GM06990 (cell line): ENCODE results near the gene PPP1R15A.
A peak's percentile ranks its signal among the peaks of the same experiment; 100 is the strongest.
"Not testable (repeated sequence)": the region's sequence is repeated elsewhere in the genome, so short reads cannot be mapped to it uniquely, and the experiment has no call there.

Experiments used
- DNase-seq: peaks from one replicate; pipeline ENCODE4 v3.0.0-alpha.2; 2011; ENCODE audit not compliant: insufficient read length; ENCODE audit errors: extremely low read depth
- H3K27me3 ChIP-seq: replicated peaks from 2 replicates; pipeline ENCODE4 v1.6.0; 2011; ENCODE audit warnings: low read length; ENCODE audit not compliant: control insufficient read depth, insufficient read depth
- H3K36me3 ChIP-seq: 2 replicates; pipeline ENCODE4 v1.5.1; 2011; ENCODE audit warnings: low read length; ENCODE audit not compliant: control insufficient read depth, insufficient read depth
- H3K4me3 ChIP-seq: replicated peaks from 2 replicates; pipeline ENCODE4 v1.5.1; 2011; ENCODE audit warnings: low read depth, mild to moderate bottlenecking, control low read depth, low read length
- CTCF ChIP-seq: IDR thresholded peaks from 2 replicates; pipeline ENCODE4 v1.5.1; 2011; ENCODE audit warnings: low read length, control low read depth, mild to moderate bottlenecking, inconsistent platforms; ENCODE audit not compliant: insufficient read depth, poor library complexity, severe bottlenecking

Gene PPP1R15A

GRCh38 chr19:48905664-48906063 lies 33.4 kb downstream of the PPP1R15A start:
- Histone ChIP-seq H3K27me3 (no peaks in the 10 kb centered on the region), H3K36me3 (peaks cover 18% of the 10 kb centered on the region), H3K4me3 (no peak overlapping the region)
- TF ChIP-seq CTCF, result no peak
- DNase-seq, result no peak

GRCh38 chr19:48906324-48906723 lies 34.1 kb downstream of the PPP1R15A start:
- Histone ChIP-seq H3K27me3 (no peaks in the 10 kb centered on the region), H3K36me3 (peaks cover 21% of the 10 kb centered on the region), H3K4me3 (no peak overlapping the region)
- TF ChIP-seq CTCF, result no peak
- no peak for DNase-seq

- Histone ChIP-seq H3K27me3 (no peaks in the 10 kb centered on the region), H3K4me3 (no peak overlapping the region), H3K36me3 (peaks cover 20% of the 10 kb centered on the region)
- no peak for TF ChIP-seq CTCF
- no peak for DNase-seq
Observed at GRCh38 chr19:48907671-48908070, 35.5 kb downstream of the PPP1R15A start.

- DNase-seq, result peak; percentile 48
- H3K27me3 ChIP-seq, H3K4me3 ChIP-seq: not testable (repeated sequence)
- H3K36me3 ChIP-seq, result peaks cover 34% of the 10 kb centered on the region
Observed at GRCh38 chr19:48909424-48910077, 37.3 kb downstream of the PPP1R15A start.

- peaks cover 29% of the 10 kb centered on the region for H3K36me3 ChIP-seq
Observed at GRCh38 chr19:48910803-48911202, 38.6 kb downstream of the PPP1R15A start.

More at GRCh38 chr19:48910803-48911202, 38.6 kb downstream of the PPP1R15A start:
- TF ChIP-seq CTCF, result no peak
- DNase-seq, result no peak
- Histone ChIP-seq H3K4me3 (no peak overlapping the region), H3K27me3 (no peaks in the 10 kb centered on the region)
